SH-SY5Y (cell line): Measurements from ENCODE around the gene STARD10.

Experiments used
- GATA2 ChIP-seq: IDR thresholded peaks from 2 replicates; pipeline ENCODE4 v1.6.1; 2011; ENCODE audit warnings: mild to moderate bottlenecking, low read depth, low read length
- GATA3 ChIP-seq: IDR thresholded peaks from 2 replicates; pipeline ENCODE4 v1.6.1; 2011; ENCODE audit warnings: low read depth, mild to moderate bottlenecking, low read length, moderate library complexity

Gene STARD10

GRCh38 chr11:72818971-72819370 lies 25.1 kb upstream of the STARD10 start:
- TF ChIP-seq GATA2 = no peak
- TF ChIP-seq GATA3 = no peak

- TF ChIP-seq GATA2 (no peak), GATA3 (no peak)
Observed at GRCh38 chr11:72817966-72818365, 24.1 kb upstream of the STARD10 start.

GRCh38 chr11:72816404-72816990 lies 22.6 kb upstream of the STARD10 start:
- no peak for TF ChIP-seq GATA3
- TF ChIP-seq GATA2 = peak; percentile 66

GRCh38 chr11:72815110-72815618 lies 21.3 kb upstream of the STARD10 start:
- TF ChIP-seq GATA3 (no peak), GATA2 (no peak)

DNA sequence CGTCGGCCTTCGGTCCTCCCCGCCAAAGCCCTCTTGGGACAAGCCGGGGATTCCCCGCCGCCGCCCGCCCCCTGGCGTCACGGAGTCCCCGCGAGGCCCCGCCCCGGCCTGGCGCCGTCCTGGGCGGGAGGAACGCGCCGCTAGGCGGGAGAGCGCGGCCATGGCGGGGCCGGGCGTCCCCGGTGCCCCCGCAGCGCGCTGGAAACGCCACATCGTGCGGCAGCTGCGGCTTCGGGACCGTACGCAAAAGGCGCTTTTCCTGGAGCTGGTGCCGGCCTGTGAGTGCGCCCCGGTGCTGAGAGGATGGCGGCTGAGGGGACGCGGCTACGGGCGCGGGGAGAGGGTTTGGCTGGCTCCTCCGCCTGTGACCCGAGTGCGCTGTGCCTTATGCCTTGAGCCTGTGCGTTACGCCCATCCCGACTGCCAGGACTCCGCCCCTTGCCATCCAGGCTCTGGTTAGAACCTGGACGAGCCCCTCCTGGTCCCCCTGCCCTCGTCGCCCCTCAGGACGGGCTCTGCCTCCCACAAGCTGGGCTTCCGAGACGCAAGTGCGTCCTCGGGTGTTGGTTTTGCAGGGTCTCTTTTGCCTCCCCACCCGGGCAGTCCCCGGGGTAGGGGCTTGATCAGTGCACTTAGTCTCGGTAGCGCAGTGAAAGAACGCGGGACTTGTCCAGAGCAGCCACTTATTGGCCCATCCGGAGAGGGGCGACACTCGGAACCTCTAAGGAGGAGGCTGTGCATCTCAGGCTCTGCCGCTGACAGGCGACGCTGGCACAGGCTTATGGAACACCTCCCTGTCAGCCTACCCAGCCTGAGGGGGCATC lies 20.7 kb upstream of the STARD10 start, which contains the start of gene ATG16L2:
Gene ATG16L2 (plus strand): TSS at position 126 of the 824 bp plus-strand sequence. CDS start 35 bp downstream, at position 161.
- TF ChIP-seq GATA3 = no peak
- TF ChIP-seq GATA2 = no peak

DNA sequence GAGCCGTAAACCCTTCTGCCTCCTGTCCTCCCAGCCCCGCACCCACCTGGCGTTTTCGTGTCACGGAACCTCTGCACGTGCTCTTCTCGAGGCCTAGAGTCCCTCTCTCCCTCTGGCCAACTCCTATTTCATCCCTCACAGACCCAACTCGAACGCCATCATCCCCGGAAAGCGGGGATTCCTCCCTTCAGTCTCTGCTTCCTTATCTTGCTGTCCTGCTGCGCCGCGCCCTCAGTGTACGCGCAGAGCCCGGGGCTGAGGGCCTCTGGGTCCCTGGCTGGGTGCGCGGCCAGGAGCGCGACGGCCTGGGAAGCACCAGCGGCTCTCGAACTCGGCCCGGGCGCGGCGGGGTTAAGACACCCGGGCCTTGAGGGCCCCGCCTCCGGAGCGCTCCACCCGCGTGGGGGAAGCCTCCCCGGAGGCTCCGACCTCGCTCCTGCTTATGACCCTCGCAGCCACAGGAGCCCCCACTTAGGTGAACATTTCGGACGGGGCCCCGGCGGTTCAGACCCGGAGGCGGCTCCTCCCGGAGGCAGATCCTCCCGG lies 20.0 kb upstream of the STARD10 start:
- TF ChIP-seq GATA3 = no peak
- no peak for TF ChIP-seq GATA2

- no peak for TF ChIP-seq GATA3
Observed at GRCh38 chr11:72812967-72813739, 19.3 kb upstream of the STARD10 start.

DNA sequence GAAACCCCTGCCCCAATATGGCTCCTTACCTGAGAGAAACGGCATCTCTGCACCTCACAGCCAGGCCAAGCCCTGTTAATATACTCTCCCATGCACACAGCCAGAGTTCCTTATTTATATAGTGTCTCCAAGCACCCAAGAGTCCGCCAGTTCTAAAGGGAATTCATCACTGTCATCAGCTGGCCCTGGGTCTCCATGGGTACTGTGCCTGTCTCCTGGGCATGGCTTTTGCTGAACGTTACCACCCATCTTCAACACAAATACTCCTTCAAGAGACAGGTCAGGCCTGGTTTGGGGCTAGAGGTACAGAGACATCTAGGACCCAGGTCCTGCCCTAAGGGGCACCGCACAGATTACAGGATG lies 18.7 kb upstream of the STARD10 start:
- TF ChIP-seq GATA3 = no peak
- no peak for TF ChIP-seq GATA2

DNA sequence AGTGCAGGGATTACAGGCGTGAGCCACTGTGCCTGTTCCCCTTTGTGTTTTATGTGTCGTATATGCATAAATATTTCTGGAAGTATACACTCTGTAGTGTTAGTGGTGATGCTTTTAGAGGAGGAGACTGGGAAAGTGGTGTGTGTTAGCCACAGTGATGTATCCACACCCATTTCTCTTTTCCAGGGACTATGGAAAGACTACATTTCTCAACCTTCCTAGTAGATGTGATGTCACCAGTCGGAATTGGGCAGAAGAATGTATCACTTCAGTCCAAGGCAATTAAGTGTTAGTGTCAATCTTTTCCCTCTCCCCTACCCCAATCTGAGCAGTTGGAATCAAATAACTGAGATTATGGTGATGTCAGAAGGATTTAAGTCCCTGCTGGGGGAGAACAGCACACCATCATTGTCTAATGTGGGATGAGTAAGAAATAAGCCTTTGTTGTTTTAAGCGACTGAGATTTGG lies 14.5 kb upstream of the STARD10 start:
- TF ChIP-seq GATA3 (no peak), GATA2 (no peak)

- no peak for TF ChIP-seq GATA3
- TF ChIP-seq GATA2 = no peak
Observed at GRCh38 chr11:72807792-72808191, 13.9 kb upstream of the STARD10 start.

DNA sequence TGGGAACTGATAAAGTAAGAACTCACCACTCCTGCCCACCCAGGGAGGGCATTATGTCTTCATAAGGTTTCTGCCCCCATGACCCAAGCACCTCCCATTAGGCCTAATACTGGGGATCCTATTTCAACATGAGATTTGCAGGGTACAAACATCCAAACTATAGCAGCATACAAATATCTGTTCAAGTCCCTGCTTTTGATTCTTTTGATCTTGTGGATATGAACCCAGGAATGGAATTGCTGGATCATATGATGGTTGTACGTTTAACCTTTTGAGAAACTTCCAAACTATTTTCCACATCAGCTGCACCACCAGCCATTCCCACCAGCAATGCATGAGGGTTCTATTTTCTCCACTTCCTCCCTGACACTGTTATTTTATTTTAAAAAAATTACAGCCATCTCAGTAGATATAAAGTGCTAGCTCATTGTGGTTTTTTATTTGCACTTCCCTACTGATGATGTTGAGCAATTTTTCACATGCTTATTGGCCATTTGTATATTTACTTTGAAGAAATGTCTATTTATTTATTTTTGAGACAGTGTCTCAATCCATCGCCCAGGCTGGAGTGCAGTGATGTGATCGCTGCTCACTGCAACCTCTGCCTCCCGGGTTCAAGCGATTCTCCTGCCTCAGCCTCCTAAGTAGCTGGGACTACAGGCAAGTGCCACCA lies 13.3 kb upstream of the STARD10 start:
- TF ChIP-seq GATA2 (no peak), GATA3 (no peak)

DNA sequence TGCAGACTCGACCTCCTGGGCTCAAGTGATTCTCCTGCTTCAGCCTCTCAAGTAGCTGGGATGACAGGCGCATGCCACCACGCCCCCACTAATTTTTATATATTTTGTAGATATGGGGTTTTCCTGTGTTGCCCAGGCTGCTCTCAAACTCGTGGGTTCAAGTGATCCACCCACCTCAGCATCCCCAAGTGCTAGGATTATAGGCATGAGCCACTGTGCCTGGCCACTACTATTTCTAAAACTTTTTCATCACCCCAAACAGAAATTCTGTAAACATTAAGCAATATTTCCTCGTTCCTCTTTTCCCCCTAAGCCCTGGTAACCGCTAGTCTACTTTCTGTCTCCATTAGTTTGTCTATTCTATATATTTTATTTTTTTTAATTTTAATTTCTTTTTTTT lies 11.4 kb upstream of the STARD10 start:
- no peak for TF ChIP-seq GATA2

DNA sequence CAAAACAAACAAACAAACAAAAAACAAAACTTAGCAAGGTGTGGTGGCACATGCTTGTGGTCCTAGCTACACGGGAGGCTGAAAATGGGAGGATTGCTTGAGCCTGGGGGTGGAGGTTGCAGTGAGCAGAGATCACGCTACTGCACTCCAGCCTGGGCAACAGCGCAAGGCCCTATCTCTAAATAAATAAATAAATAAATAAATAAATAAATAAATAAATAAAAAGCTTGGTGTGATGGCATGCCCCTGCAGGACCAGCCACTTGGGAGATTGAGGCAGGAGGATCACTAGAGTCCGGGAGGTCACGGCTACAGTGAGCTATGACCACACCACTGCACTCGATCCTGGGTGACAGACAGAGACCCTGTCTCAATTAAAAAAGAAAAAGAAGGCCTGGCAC lies 9.0 kb upstream of the STARD10 start:
- TF ChIP-seq GATA3 = no peak
- no peak for TF ChIP-seq GATA2

DNA sequence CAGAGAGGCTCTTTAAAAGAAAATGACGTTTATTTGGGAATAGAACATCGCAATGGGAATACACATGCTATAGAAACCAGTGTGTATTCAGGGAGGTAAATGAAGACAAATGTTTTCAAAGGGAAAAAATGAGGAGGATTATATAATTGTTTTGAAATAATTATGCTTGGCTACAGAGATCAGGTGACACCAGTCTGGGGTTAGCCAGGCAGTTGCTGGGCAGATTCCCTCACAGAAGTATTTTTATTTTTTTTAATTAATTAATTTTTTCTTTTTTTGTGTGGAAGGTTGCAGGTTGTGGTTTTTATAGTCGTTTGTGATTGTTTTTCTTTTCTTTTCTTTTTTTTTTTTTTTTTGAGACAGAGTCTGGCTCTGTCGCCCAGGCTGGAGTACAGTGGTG lies 5.6 kb upstream of the STARD10 start:
- TF ChIP-seq GATA2 (no peak), GATA3 (no peak)

DNA sequence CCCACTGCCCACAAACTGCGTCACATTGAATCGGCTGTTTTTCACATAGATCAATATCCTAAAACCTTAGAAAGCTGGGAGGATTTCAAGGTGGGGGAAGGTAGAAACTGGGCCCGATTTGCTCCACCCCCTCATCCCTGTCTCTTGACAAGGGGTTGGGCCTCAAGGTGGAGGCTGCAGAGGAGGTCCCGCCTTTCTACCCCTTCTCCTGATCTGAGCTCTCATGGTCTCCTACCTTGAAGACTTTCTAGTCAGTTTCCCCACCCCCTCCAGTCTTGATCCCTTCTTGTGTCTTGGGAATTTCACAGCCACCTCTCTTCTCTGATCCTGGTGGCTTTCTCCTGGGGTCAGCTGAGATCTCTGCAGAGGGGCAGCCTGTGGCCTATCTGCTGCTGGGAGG lies 4.5 kb upstream of the STARD10 start:
- TF ChIP-seq GATA3 (no peak), GATA2 (no peak)
